Measurements from ENCODE around the gene RBBP7. TPM values are rescaled to one million over a fixed set of nuclear protein-coding genes. Genes with fewer than 3 reads are reported as not detected.

The RBBP7 gene
- total RNA-seq: 74.2 and 114 TPM in 2 replicates

DNA sequence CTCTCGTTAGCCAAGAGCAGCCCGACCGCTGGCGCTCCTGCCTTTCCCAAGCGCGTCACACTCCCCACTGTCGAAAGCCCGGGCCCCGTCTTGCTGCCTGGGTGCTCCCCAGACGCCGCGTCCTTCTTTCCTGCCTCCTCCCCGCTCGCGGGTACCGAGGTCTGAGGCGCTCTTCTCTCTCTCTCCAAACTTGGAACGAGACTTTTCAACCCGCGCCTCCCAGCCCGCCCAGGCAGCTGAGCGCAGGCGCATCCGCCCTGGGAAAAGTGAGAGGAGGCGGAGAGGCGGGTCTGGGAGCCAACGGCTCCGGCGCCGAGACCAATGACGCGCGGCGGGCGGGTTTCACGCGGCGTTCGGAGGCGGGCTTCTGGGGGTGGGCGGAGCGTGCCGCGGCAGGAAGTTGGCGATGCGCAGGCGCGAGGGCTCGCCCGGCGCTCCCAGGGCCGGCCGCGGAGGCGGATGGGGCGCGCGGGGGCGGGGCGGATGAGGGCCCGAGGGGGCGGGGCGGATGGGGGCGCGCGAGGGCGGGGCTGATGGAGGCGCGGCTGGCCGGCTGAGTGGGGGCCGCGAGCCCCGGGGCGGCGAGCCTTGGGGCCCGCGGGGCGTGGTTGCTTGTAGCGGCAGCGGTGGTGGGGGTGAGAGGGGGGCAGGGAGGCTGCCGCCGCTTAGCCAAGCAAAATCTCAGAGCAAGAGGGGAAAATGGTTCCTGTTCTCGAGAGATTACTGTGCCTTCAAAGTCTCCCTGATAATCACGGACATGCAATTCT lies at the start of gene RBBP7:
RBBP7 (minus strand) TSS at position 268 of the 767 bp plus-strand sequence. CDS start 309 bp downstream, outside the sequence.

Other genes with a start within 250 kb of the RBBP7 start
- not detected in 2 replicates for gene S100G, start 220.2 kb downstream of the RBBP7 start, total RNA-seq
- gene CTPS2, start 157.7 kb downstream of the RBBP7 start, total RNA-seq: 12.0 and 12.5 TPM in 2 replicates
- 19.8 and 23.3 TPM in 2 replicates for gene SYAP1, start 150.8 kb downstream of the RBBP7 start, total RNA-seq
- 6.5 and 7.8 TPM in 2 replicates for gene TXLNG, start 83.9 kb downstream of the RBBP7 start, total RNA-seq
- 1.6 and 3.7 TPM in 2 replicates for gene REPS2, start 76.3 kb upstream of the RBBP7 start, total RNA-seq

Measured in mesangial cell (primary cell).